Activated gamma-delta T cell (primary cell): ENCODE data around the gene FAM168A.
"Not testable (repeated sequence)": the region's sequence is repeated elsewhere in the genome, so short reads cannot be mapped to it uniquely, and the experiment has no call there.

ENCODE experiments used
- DNase-seq: peaks from one replicate; lab custom pipeline; 2025; lab: John Stamatoyannopoulos, UW

The FAM168A gene

DNA sequence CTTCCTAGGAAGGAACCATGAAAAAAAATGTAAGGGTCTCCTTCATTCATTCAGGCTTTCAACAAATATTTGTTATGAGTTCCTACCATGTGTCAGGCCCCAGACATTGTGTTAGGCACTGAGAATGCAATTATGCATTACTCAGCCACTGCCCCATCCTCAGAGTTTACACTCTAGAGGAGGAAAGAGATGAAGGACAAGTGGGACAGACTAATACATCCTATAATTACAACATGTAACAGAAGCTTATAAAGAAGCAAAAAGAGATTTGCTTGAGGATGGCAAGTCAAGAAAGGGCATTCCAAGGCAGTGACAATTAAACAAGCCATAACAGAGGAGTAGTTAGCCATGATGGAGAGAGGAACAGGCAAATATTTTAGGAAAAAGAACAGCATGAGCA is 78.6 kb downstream of the FAM168A start:
- no peak for DNase-seq

DNA sequence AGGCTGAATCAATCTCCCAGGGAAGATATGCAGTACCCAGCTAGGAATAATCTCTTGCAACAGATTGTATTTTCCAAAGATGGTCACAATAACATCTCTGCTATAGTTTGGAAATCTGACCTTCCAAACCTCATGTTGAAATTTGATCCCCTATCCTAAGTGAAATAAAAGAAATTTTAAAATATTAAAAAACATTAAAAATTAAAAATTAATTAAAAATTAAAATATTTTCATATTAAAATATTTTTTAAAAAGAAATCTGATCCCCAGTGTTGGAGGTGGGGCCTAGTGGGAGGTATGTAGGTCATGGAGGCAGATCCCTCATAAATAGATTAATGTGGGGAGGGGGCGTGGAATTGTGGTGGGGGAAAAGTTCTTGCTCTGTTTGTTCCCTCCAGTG is 79.7 kb downstream of the FAM168A start:
- DNase-seq = no peak

DNA sequence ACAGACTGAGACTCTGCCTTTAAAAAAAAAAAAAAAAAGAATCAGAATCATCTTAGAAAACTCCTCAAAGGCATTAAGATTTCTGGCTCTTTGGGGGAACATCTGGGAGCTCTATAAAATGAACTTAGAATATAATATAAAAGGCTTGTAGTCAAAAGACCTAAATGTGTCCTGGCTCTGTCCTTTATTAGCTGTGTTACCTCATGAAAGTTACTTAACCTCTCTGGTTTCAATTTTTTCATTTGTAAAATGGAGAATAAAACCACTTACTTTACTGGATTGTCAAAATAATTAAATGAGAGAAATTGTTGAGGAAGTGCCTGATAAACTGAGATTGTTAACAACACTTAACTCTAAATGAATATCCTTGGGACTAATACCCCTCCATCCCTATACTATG is 81.8 kb downstream of the FAM168A start:
- no peak for DNase-seq

DNA sequence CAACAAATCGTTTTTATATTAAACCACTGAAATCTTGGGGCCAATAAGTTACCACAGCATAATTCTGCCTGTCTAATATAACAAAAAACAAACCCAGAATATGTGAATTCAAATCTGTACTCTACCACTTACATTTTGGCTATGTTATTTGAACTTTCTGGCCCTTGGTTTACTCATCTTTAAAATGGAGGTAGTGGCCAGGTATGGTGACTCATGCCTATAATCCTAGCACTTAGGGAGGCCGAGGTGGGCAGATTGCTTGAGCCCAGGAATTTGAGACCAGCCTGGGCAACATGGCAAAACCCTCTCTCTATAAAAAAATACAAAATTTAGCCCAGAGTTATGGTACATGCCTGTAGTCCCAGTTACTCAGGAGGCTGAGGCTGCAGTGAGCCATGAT is 84.2 kb downstream of the FAM168A start:
- no peak for DNase-seq

DNA sequence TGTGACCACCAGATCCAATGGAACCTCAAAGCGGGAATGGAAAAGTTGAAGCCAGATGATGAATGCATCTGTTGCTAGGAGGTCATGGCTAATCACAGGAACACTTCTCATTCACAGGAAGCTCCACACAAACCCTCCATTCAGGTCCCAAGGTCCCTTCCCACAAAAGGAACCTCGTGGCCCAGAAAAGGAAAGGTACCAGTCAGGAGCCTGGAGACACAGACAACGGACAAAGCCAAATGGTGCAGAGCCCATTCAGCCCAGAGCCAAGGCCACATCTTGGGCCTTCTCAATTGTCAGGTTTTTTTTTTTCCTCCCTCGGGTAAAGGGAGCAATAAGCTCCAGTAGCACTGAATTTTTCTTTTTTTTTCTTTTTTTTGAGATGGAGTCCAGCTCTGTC is 87.0 kb downstream of the FAM168A start:
- no peak for DNase-seq

DNA sequence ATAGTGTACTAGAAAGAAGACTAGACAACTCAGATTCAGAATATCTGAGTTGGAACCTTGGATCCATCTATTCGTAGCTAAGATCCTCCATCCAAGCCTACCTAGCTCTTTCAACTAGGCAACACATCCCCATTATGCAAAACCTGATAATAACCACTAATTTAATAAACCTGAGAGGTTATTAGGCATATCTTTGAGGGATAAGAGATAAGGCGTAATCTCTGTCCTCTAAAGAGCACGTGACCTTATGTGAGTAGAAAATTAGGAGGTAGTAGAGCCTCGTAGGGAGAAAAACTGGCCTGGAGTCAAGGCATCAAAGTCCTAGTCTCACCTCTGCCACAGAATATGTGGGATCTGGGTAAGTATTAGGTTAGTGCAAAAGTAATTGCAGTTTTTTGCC is 87.8 kb downstream of the FAM168A start:
- no peak for DNase-seq

DNA sequence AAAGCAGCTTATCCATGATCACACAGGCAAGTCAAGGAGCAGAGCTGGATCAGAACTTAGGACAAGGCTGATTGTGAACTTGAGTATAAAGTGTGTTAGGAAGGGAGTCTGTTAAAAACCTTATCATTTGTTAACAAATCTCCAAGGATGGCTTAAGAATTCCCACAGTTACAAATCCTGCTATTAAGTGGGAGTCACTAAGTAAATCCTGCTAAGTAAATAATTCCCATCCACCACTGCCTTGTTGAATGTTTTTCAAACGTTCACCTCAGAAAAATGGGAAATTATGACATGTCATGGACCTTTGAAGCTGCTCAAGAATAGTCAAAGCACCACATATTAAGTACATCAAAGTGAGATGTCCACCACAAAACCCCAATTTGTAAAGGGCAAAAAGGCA is 88.7 kb downstream of the FAM168A start:
- DNase-seq = no peak

DNA sequence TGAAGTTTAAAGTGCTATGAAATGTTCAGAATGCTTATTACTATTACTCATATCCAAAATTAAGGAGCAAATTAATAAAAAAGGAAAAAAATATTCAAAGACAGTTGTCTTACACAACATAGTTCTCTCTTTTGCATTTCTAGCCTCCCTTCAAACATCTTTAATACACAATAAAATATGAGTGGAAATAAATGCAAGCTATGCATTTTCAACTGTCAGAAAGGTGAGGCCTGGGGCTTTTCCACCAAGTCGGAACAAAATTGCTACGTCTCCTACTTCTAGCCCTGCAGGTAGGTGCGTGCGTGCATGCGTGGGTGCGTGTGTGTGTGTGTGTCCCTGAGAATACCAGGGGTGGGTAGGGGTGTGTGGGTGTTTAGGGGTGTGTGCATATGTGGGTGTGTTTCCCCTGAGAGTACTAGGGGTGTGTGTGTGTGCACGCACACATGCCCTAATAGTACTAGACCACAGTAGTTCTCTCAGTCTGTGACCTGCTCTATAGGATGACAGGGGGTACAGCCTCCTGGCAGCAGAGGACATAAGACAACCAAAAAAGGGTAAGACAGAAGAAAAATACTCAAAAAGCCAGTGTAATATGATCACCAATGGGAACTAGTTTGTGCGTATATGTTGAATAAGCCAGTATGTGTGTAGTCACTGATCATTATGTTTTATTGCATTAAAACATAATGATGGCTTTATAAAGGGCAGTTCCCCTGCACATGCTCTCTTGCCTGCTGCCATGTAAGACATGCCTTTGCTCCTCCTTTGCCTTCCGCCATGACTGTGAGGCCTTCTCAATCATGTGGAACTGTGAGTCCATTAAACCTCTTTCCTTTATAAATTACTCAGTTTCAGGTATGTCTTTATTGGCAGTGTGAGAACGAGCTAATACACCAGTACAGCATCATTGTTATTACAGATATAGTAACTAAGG is 89.4 kb downstream of the FAM168A start:
- DNase-seq = no peak

DNA sequence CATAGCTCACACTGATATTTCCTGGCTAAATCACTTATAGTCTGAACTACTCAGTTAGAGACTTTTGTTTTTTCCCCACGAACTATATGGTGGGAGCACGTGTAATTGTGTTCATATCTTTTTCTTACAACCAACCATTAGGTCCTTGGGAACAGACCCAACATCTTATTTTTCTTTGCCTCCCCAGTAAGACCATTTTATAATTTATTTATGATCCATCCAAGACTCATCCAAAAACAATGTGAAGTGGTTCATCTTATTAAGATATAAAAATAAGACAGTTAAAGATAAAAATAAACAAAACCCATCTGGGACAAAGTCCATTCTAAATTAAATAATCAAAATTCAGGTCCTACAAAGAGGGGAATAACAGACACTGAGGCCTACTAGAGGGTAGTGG is 90.8 kb downstream of the FAM168A start:
- no peak for DNase-seq

DNA sequence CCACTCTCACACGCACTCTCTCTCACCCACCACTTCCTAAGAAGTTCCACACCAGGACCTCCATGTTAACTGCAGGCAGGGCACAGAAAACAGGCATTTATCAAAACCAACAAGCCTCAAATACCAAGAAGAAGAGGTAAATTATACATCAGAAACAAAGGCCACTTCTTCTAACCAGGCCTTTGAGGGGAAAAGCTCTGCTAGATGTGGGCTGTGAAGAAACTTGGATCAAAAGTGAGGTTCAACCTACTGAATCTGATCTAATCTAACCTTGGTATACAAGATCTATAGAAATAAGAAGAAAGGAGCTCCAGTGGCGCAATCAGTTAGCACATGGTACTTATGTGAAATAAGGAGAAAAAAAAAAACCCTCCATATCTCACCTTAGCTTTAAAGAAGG is 91.9 kb downstream of the FAM168A start:
- no peak for DNase-seq

DNA sequence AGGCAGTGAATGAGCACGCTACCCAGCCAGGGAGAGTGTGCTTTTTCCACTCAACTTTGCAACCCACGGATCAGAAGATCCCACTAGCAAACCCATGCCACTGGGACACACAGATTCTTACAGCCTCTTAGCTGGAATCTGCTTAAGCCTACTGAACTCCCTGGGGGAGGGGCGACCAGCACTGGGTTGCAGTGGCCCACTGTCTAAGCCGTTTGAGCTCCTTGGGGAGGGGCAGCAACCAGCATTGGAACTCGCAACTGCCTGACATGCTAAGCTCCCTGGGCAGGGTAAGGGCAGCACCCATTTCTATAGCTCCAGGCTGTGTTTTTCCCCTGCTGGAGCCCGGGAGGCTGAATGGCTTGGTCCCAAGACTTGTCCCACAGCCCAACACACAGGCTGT is 99.6 kb downstream of the FAM168A start:
- DNase-seq = no peak

DNA sequence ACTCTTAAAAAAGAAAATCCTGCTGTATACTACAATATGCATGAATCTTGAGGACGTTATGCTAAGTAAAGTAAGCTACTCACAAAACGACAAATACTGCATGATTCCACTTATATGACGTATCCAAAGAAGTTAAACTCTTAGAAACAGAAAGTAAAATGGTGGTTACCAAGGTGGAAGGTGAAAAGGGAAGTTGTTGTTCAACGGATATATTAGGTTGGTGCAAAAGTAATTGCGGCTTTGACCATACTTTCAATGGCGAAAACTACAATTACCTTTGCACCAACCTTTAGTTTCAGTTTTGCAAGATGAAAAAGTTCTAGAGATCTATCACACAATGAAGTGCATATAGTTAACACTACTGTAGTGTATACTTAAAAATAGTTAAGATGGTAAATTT is 101.8 kb downstream of the FAM168A start:
- no peak for DNase-seq

DNA sequence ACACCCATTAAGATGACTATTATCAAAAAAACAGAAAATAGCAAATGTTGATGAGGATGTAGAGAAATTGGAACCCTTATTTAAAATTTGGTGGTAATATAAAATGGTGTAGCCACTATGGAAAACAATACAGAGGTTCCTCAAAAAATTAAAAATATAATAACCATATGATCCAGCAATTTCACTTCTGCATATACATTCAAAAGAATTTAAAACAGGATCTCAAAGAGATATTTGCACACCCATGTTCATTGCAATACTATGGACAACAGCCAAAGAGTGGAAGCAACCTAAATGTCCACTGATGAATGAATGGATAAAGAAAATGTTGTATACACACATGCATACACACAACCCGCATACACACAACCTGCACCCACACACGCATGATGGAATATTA is 102.2 kb downstream of the FAM168A start:
- no peak for DNase-seq

DNA sequence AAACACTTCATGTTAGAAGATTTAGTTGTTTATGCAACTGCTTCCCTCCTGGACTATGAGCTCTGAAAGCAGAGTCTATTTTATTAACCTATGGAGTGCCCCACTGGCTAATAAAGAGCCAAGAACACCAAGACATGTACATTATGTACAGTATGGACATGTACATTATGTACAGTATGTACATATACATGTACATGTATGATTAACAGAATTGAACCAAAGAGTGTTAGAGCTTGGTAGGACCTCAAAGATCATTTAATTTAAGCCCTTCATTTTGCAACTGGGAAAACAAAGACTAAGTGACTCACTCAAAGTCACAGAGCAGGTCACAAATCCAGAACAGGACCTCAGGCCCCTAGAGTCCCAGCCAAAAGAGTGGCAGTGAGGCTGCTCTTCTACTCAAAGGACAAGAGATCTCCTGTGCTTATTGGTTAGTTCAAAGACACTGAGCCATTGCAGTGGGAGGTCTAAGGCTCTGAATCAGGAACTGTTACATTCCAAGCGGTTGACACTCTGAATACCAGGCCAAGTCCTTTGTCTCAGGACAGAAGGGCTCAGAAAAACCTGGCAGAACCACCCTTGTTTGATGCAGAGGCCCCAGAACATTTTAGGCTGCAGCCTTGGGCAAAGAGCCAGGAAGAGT is 103.8 kb downstream of the FAM168A start:
- no peak for DNase-seq

DNA sequence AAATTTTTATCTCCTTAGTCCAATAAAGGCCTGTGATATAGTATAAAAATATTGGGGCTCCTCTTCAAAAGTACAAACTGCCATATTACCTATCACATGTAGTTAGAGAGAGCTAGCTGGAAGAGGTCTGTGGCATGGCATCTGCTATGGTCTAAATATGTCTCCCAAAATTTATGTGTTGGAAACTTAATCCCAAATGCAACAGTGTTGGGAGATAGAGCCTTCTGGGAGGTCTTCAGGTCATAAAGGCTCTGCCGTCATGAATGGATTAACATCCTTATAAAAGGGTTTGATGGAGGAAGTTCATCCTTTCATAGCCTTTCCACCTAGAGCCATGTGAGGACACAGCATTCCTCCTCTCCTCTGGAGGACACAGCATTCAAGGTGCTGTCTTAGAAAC is 116.3 kb downstream of the FAM168A start:
- no peak for DNase-seq

DNA sequence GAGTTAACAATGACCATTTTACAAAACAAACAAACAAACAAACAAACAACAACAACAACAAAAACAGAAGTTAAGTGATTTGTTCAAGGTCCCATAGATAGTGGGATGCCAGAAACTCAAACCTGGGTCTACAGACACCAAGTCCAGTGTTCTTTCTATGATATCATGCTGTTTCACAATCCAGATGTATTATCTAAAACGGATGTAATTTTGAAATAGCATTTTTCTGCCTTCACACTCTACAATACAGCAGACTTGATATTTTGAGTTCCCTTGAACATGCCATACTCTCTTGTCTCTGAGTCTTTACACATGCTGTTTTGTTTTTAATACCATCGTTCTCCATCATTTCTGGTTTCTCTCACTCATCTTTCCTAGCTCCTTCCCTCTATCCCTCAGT is 117.2 kb downstream of the FAM168A start:
- DNase-seq = no peak

DNA sequence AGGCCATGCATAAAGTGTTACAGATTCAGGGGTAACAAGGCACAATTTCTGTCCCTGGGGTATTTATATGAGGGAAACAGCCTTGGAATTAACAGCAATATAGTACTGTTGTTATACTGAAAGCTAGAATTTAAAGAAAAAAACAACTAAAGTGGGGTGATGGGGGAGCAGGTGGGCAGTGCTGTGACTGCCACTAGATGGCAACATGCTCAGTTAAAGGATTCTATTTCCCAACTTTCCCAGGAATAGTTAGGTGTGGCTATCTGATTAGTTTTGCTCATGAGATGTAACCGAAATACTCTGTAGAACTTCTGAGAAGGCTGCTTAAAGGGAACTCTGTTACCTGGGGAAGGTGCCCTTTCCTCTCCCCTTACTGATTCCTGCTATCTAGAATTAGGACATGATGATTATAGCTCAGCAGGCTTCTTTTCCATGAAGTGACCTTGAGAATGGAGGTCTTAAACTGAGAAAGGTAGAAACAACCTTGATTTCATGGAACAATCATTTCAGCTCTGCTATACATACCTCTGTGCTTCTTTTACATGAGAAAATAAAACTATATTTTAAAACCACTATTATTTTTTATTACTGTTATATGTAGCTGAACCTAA is 119.1 kb downstream of the FAM168A start:
- DNase-seq = no peak

DNA sequence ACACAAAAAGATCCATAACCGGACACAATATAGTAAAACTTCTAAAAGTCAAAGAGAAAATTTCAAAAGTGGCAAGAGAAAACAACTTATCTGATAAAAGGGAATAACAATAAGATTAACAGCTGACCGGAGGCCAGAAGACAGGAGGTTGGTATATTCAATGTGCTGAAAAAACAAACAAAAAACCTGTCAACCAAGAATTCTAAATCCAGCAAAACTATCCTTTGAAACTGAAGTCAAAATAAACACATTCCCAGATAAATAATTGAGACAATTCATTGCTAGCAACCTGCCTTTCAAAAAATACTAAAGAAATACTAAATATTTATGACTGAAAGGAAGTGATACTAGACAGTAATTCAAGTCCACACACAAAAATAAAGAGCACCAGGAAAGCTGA is 120.4 kb downstream of the FAM168A start:
- DNase-seq = no peak

DNA sequence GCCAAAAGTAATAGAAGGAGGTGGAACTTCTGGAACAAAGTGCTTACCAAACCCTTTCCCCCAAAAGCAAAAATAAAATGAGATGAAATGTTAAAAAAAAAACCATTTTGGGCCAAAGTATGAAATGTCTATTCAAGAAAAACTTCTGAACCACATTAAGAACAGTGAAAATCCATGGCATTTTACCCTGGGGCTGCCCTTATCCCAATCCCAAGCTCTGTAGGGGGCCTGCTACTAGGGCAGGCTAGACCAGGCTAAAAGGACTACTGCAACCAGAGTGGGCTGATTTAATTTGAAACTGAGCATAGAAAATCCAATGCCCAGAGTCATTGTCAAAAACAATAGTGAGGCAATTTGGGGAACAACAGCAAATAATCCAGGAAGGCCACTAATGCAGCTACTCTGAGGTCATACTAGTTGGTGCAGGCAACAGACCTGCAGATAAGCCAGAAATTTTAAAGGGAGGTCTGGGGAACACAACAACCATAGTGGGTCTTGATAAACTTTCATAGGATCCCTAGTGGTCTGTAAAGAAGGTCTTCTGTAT is 122.3 kb downstream of the FAM168A start:
- no peak for DNase-seq

DNA sequence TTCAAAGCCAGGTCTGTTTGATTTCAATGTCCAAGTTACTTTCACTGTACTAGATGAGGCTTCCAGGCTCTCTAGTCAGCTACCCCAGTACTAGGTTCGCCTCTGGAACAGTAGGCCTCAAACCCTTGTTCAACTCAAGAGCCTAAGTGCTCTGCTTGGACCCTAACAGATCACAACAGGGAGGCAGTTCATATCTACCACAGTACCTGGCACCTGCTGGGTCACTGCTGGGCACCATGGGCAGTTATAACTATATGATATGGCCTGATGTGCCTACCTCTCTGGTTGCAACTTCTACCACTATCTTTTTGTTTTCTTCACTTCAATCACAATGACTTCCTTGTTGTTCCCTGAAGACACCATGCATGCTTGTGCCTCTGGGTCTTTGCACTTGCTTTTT is 124.7 kb downstream of the FAM168A start:
- no peak for DNase-seq

DNA sequence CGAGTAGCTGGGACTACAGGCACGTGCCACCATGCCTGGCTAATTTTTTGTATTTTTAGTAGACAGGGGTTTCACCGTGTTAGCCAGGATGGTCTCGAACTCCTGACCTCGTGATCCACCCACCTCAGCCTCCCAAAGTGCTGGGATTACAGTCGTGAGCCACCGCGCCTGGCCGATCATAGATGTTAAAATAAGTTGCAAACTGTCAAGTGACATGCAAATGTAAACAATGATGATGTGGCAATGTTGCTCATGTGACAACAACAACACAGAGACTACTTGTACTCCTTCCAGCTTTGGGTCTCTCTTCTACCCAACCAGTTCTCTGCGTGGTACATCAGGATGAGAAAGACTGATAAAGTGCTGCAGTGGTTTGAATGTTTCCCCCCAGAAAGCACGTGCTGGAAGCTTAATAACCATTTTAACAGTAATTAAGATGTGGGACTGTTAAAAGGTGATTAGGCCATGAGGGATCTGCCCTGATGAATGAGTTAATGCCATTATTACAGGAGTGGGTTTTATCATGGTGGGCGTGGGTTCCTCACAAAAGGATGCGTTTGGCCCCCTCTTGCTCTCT is 127.8 kb downstream of the FAM168A start:
- DNase-seq = not testable (repeated sequence)

DNA sequence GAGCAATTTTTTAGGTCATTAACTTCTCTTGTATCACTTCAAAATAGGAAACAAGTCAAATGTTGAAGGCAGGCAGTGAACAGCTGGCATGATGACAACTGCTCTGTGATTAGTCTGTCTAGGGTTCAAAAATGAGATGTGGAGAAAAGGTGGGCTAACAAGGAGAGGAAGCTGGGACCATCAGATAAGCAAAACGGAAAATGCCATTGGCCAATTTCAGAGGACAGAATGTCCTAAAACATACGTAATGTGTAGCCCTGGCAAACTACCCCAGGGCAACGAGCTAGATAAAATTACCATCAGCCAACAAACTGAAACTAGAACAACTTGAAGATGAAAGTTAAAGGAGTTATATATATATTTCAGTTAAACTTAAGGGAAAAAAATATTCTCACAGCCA is 128.5 kb downstream of the FAM168A start:
- DNase-seq = no peak
